Skeletal muscle tissue (tissue), 4 donors: ENCODE measurements around the gene CIDEC. TPM values are rescaled to one million over a fixed set of nuclear protein-coding genes. Genes with fewer than 3 reads are reported as not detected.
"Not testable (repeated sequence)": the region's sequence is repeated elsewhere in the genome, so short reads cannot be mapped to it uniquely, and the experiment has no call there.

ENCODE experiments used
- H3K27ac ChIP-seq: one replicate; pipeline ENCODE4 v1.7.0; 2013; ENCODE audit warnings: mild to moderate bottlenecking, low read depth, low read length, inconsistent platforms
- H3K27me3 ChIP-seq, 3 donors: one replicate each; pipeline ENCODE4 v1.7.0; 2013; ENCODE audit warnings: low read length in 3 of 3; ENCODE audit not compliant: control insufficient read depth in 3 of 3, insufficient read depth in 3 of 3
- H3K36me3 ChIP-seq, 3 donors: one replicate each; pipeline ENCODE4 v1.7.0; 2013; ENCODE audit warnings: low read length in 3 of 3; ENCODE audit not compliant: control insufficient read depth in 3 of 3, insufficient read depth in 3 of 3
- H3K4me1 ChIP-seq, 3 donors: one replicate each; pipeline ENCODE4 v1.7.0; 2013; ENCODE audit warnings: low read length in 3 of 3, mild to moderate bottlenecking in 3 of 3; ENCODE audit not compliant: control insufficient read depth in 3 of 3, insufficient read depth in 3 of 3
- H3K4me3 ChIP-seq, 3 donors: one replicate each; pipeline ENCODE4 v1.7.0; 2013; ENCODE audit warnings: low read length in 3 of 3
- H3K9ac ChIP-seq, 3 donors: one replicate each; pipeline ENCODE4 v1.7.0; 2013; ENCODE audit warnings: low read length in 3 of 3, mild to moderate bottlenecking in 3 of 3, moderate library complexity in 2 of 3, low read depth in 1 of 3
- H3K9me3 ChIP-seq, 3 donors: one replicate each; pipeline ENCODE4 v1.7.0; 2013; ENCODE audit warnings: low read length in 3 of 3; ENCODE audit not compliant: control insufficient read depth in 3 of 3
- total RNA-seq: library from RNA; depleted of rRNA; stranded (reverse); fragments of >200 nt; gene quantifications from one replicate; pipeline ENCODE4 v1.2.3, GENCODE V29; 2014
- donor health status: Osteomylitis.

CIDEC gene
- total RNA-seq, 1 donor from 2014 or later, result 9.4 TPM

- Histone ChIP-seq H3K27ac (no peak overlapping the region), H3K9ac (no peak overlapping the region), H3K27me3 (no peaks in the 10 kb centered on the region), H3K4me1 (no peaks in the 10 kb centered on the region), H3K4me3 (no peak overlapping the region), H3K36me3 (no peaks in the 10 kb centered on the region), H3K9me3 (no peaks in the 10 kb centered on the region)
Observed at GRCh38 chr3:9881441-9881840, 1.4 kb upstream of the CIDEC start.

DNA sequence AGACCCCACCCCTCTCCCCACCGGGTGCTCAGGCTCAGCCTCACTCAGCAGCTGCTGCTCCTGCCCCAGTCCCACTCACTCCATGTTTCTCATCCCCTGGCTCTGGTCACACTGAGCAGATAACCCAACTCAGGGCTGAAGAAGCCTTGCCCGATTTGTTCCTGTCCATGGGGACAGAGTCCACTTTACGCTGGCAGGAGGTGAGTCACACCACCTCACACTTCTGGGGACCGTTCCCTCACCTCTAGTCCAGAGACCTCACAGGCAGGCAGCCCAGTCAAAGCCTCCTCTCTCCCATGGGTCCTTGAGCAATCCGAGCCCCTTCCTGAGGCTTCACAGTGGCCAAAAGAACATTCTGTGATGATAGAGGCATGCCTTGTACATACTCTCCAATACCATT lies 1.4 kb downstream of the CIDEC start:
- H3K27me3 ChIP-seq, result no peaks in the 10 kb centered on the region
- no peaks in the 10 kb centered on the region for H3K9me3 ChIP-seq
- H3K36me3 ChIP-seq, result no peaks in the 10 kb centered on the region
- no peaks in the 10 kb centered on the region for H3K4me1 ChIP-seq
- no peak overlapping the region for H3K9ac ChIP-seq
- H3K4me3 ChIP-seq, result no peak overlapping the region
- no peak overlapping the region for H3K27ac ChIP-seq

DNA sequence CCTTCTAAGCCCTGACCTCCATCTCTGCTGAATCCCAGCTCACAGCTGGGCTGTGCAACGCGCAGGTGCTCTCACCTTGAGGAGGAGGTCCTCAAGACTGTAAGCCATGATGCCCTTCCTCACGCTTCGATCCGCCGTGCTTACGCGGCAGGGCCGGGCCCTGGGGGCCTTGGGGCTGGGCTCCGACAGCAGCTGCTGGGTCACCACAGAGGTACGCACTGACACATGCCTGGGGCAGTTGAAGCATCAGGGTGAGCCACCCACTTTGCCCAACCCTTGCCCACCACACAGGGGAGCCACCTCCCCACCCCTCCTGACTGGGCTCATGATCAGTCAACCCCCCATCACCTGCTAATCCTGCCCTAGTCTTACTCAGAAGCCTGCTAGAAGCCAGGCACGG lies 3.1 kb downstream of the CIDEC start:
- Histone ChIP-seq H3K4me3 (no peak overlapping the region), H3K27me3 (no peaks in the 10 kb centered on the region), H3K36me3 (no peaks in the 10 kb centered on the region), H3K9me3 (no peaks in the 10 kb centered on the region), H3K4me1 (no peaks in the 10 kb centered on the region), H3K9ac (no peak overlapping the region), H3K27ac (no peak overlapping the region)

DNA sequence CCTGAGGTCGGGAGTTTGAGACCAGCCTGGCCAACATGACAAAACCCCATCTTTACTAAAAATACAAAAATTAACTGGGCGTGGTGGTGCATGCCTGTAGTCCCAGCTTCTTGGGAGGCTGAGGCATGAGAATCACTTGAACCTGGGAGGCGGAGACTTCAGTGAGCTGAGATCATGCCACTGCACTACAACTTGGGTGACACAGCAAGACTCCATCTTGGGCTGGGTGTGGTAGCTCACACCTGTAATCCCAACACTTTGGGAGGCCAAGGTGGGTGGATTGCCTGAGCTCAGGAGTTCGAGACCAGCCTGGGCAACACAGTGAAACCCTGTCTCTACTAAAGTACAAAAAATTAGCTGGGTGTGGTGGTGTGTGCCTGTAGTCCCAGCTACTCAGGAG lies 3.8 kb downstream of the CIDEC start:
- H3K9ac ChIP-seq, H3K27me3 ChIP-seq, H3K4me1 ChIP-seq, H3K9me3 ChIP-seq, H3K27ac ChIP-seq, H3K36me3 ChIP-seq, H3K4me3 ChIP-seq: not testable (repeated sequence)

DNA sequence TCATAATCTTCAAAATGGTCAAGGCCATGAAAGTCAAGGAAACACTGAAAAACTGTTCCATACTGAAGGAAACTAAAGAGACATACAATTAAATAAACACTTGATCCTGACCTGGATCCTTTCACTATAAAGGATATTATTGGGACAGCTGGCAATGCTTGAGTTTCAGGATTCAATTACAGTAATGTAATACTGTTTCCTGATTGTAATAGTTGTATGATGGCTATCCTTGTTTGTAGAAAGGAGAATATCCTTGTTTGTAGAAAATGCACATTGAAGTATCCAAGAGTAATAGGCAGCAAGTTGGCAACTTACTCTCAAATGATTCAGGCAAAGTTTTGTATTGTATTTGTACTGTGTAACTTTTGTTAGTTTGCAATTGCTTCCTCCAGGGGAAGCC lies 4.6 kb downstream of the CIDEC start:
- Histone ChIP-seq H3K9me3 (no peaks in the 10 kb centered on the region), H3K36me3 (no peaks in the 10 kb centered on the region), H3K4me1 (no peaks in the 10 kb centered on the region), H3K27ac (no peak overlapping the region), H3K27me3 (no peaks in the 10 kb centered on the region), H3K9ac (no peak overlapping the region), H3K4me3 (no peak overlapping the region)

- not testable (repeated sequence) for H3K9me3 ChIP-seq, H3K27me3 ChIP-seq, H3K9ac ChIP-seq, H3K4me3 ChIP-seq, H3K36me3 ChIP-seq, H3K4me1 ChIP-seq, H3K27ac ChIP-seq
Observed at GRCh38 chr3:9872067-9872466, 8.0 kb downstream of the CIDEC start.

GRCh38 chr3:9870978-9871377 lies 9.1 kb downstream of the CIDEC start:
- Histone ChIP-seq H3K9me3 (no peaks in the 10 kb centered on the region), H3K36me3 (no peaks in the 10 kb centered on the region), H3K4me1 (no peaks in the 10 kb centered on the region), H3K27me3 (no peaks in the 10 kb centered on the region), H3K4me3 (no peak overlapping the region), H3K9ac (no peak overlapping the region), H3K27ac (no peak overlapping the region)

DNA sequence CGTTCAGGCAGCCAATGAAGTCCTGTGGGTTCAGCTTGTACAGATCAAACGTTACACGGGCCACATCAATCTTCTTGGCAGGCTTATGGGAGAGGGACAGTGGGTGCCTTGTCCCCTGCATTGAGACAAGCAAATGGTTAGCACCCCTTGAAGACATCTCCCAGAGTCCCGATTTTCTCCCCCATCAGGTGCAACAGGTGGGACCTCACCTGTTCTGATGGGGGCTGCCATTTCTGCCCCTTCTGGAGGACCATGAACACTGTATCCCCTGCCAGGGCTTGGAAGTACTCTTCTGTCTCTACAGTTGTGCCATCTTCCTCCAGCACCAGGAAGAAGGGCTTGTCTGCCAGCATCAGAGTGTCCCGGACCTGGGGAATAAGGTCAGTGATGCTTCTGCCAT lies 10.1 kb downstream of the CIDEC start:
- no peaks in the 10 kb centered on the region for H3K27me3 ChIP-seq
- H3K4me3 ChIP-seq, result no peak overlapping the region
- H3K9me3 ChIP-seq, result no peaks in the 10 kb centered on the region
- H3K4me1 ChIP-seq, result no peaks in the 10 kb centered on the region
- H3K9ac ChIP-seq, result no peak overlapping the region
- no peak overlapping the region for H3K27ac ChIP-seq
- H3K36me3 ChIP-seq, result no peaks in the 10 kb centered on the region

DNA sequence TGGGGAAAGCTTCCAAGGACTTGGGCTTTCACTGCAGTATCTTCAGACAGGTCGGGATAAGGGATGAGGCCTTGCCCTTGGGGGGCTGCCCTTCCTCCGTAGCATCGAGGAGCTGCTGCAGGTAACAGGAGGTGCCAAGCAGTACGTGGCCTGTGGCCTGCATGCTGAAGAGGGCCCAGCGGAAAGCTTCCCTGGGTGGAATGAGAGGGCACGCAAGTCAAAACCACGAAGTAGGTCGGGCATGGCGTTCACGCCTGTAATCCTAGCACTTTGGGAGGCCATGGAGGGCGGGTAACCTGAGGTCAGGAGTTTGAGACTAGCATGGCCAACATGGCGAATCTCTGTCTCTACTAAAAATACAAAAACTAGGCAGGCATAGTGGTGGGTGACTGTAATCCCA lies 12.9 kb downstream of the CIDEC start:
- peaks cover 3 to 6% (median 3%) of the 10 kb centered on the region in 3 donors for H3K4me1 ChIP-seq
- no peaks in the 10 kb centered on the region for H3K36me3 ChIP-seq
- no peak overlapping the region for H3K27ac ChIP-seq

DNA sequence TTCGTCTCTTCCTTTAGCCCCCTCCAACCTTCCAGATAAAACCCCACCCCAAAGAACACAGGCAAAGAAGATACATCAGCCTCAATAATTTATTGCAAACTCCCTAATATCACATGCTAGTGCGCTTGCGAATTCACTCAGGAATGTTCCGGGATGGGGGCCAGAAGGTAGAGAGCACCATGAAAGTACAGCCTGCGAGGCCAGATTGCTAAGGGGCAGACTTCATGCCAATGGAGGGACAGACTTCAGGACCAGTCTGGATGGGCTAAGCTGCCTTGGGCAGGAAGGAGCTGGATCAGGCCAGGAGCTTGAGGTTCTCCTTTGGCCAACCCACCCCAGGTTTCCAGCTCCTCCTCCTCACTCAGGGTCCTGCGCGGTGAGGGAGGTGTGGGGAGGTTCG lies 13.4 kb downstream of the CIDEC start:
- Histone ChIP-seq H3K36me3 (no peaks in the 10 kb centered on the region), H3K4me3 (no peak overlapping the region), H3K27me3 (no peaks in the 10 kb centered on the region), H3K4me1 (peaks cover 3 to 6% (median 3%) of the 10 kb centered on the region in 3 donors), H3K9me3 (no peaks in the 10 kb centered on the region), H3K27ac (no peak overlapping the region), H3K9ac (no peak overlapping the region)

More for the DNA sequence above, 12.9 kb downstream of the CIDEC start:
- Histone ChIP-seq H3K4me3 (no peak overlapping the region), H3K27me3 (no peaks in the 10 kb centered on the region), H3K9me3 (no peaks in the 10 kb centered on the region), H3K9ac (no peak overlapping the region)

GRCh38 chr3:9865125-9865637 lies 14.9 kb downstream of the CIDEC start:
- not testable (repeated sequence) for H3K4me1 ChIP-seq, H3K4me3 ChIP-seq, H3K36me3 ChIP-seq, H3K9me3 ChIP-seq, H3K27ac ChIP-seq, H3K9ac ChIP-seq, H3K27me3 ChIP-seq
